WTC11 (cell line): ENCODE results near the gene EVA1C. TPM values are rescaled to one million over a fixed set of nuclear protein-coding genes. Genes with fewer than 3 reads are reported as not detected.

ENCODE experiments used
- ATAC-seq: fragments of 200-7000 bp; cut with Tn5 transposase; 2 replicates; pipeline ENCODE4 v1.10.0; 2021; ENCODE audit warnings: mild to moderate bottlenecking, moderate library complexity
- CTCF ChIA-PET: fragments of 300-600 bp; sonication (Branson Sonifier 250); formaldehyde crosslinking; loops from one replicate; lab custom pipeline; 2021; ENCODE audit warnings: antibody characterized with exemption; lab: Charles Lee
- POLR2A ChIA-PET: fragments of 350-600 bp; sonication (Branson Sonifier 250); formaldehyde crosslinking; loops from one replicate; lab custom pipeline; 2021; ENCODE audit warnings: antibody characterized with exemption; lab: Charles Lee
- DNase-seq: peaks from one replicate; pipeline ENCODE4 v3.0.0; 2021; ENCODE audit warnings: low spot score
- H3K27ac Mint-ChIP-seq: 2 replicates; pipeline ENCODE4 v1.8.0; 2021; ENCODE audit warnings: mixed read lengths
- H3K27me3 Mint-ChIP-seq: 2 replicates; pipeline ENCODE4 v1.8.0; 2021; ENCODE audit warnings: low read depth, mild to moderate bottlenecking, moderate library complexity, mixed read lengths
- H3K36me3 Mint-ChIP-seq: 2 replicates; pipeline ENCODE4 v1.8.0; 2021; ENCODE audit warnings: mixed read lengths
- H3K4me1 Mint-ChIP-seq: 2 replicates; pipeline ENCODE4 v1.8.0; 2022; ENCODE audit warnings: mixed read lengths
- H3K4me3 Mint-ChIP-seq: 2 replicates; pipeline ENCODE4 v1.8.0; 2021; ENCODE audit warnings: mild to moderate bottlenecking, moderate library complexity, mixed read lengths
- H3K9me3 Mint-ChIP-seq: 2 replicates; pipeline ENCODE4 v1.8.0; 2021; ENCODE audit warnings: mixed read lengths
- AFF4 ChIP-seq: sonication (generic); formaldehyde crosslinking; IDR thresholded peaks from 2 replicates; pipeline ENCODE4 v1.8.1; 2023; ENCODE audit warnings: mild to moderate bottlenecking, missing genetic modification reagents, borderline replicate concordance
- ATF6 ChIP-seq: sonication (generic); formaldehyde crosslinking; IDR thresholded peaks from 2 replicates; pipeline ENCODE4 v1.8.1; 2023; ENCODE audit warnings: mild to moderate bottlenecking, missing genetic modification reagents
- CREB1 ChIP-seq: sonication (generic); formaldehyde crosslinking; IDR thresholded peaks from 2 replicates; pipeline ENCODE4 v1.8.0; 2023; ENCODE audit warnings: mild to moderate bottlenecking, missing genetic modification reagents
- GABPB1 ChIP-seq: sonication (generic); formaldehyde crosslinking; IDR thresholded peaks from 2 replicates; pipeline ENCODE4 v1.8.1; 2023; ENCODE audit warnings: mild to moderate bottlenecking, missing genetic modification reagents
- HMGA2 ChIP-seq: fragments of 250-450 bp; sonication (Bioruptor Pico); IDR thresholded peaks from 2 replicates; pipeline ENCODE4 v1.4.0; 2021; ENCODE audit warnings: mild to moderate bottlenecking, moderate library complexity
- NR1H2 ChIP-seq: sonication (generic); formaldehyde crosslinking; IDR thresholded peaks from 2 replicates; pipeline ENCODE4 v1.9.0; 2021; ENCODE audit warnings: mild to moderate bottlenecking, moderate library complexity, missing genetic modification reagents
- TEAD4 ChIP-seq: sonication (generic); formaldehyde crosslinking; IDR thresholded peaks from 2 replicates; pipeline ENCODE4 v1.8.0; 2022; ENCODE audit warnings: mild to moderate bottlenecking, missing genetic modification reagents
- ZNF423 ChIP-seq: fragments of 250-450 bp; sonication (Bioruptor Pico); IDR thresholded peaks from 2 replicates; pipeline ENCODE4 v2.1.2; 2022; ENCODE audit warnings: mild to moderate bottlenecking, moderate library complexity
- ZNF425 ChIP-seq: fragments of 250-450 bp; sonication (Bioruptor Pico); conservative IDR thresholded peaks from 2 replicates; pipeline ENCODE4 v1.9.0; 2021; ENCODE audit warnings: mild to moderate bottlenecking
- ZNF512 ChIP-seq: sonication (generic); formaldehyde crosslinking; IDR thresholded peaks from 2 replicates; pipeline ENCODE4 v1.8.1; 2022; ENCODE audit warnings: missing genetic modification reagents, borderline replicate concordance
- total RNA-seq: library from RNA; stranded (reverse); gene quantifications from 3 replicates; pipeline ENCODE4 v1.2.3, GENCODE V29; 2021
- TF ChIP-seq, protein P1 (sequence below): fragments of 250-450 bp; sonication (Bioruptor Pico); IDR thresholded peaks from 2 replicates; pipeline ENCODE4 v1.8.0; 2021; ENCODE audit warnings: mild to moderate bottlenecking
- TF ChIP-seq, protein P2 (sequence below): sonication (generic); formaldehyde crosslinking; IDR thresholded peaks from 2 replicates; pipeline ENCODE4 v1.8.0; 2022; ENCODE audit warnings: mild to moderate bottlenecking, missing genetic modification reagents
- TF ChIP-seq, protein P3 (sequence below): sonication (generic); formaldehyde crosslinking; IDR thresholded peaks from 2 replicates; pipeline ENCODE4 v1.8.1; 2023; ENCODE audit warnings: mild to moderate bottlenecking, missing genetic modification reagents

The EVA1C gene
- total RNA-seq, 1 experiment from 2014 or later: 3.1 TPM

GRCh38 chr21:32543975-32544374 lies 131.5 kb downstream of the EVA1C start:
- Mint-ChIP-seq H3K27me3 (no peaks in the 10 kb centered on the region), H3K4me1 (peaks cover 4% of the 10 kb centered on the region), H3K36me3 (no peaks in the 10 kb centered on the region), H3K27ac (no peak overlapping the region), H3K9me3 (no peaks in the 10 kb centered on the region), H3K4me3 (no peak overlapping the region)
- ATAC-seq (no peak), DNase-seq (no peak)
- no peak for TF ChIP-seq ZNF512 (CRISPR knock-in tag)
- no peak for TF ChIP-seq AFF4 (CRISPR knock-in tag)
- no peak for TF ChIP-seq NR1H2
- TF ChIP-seq TEAD4 (CRISPR knock-in tag): no peak
- TF ChIP-seq HMGA2: no peak
- TF ChIP-seq, protein P1, sequence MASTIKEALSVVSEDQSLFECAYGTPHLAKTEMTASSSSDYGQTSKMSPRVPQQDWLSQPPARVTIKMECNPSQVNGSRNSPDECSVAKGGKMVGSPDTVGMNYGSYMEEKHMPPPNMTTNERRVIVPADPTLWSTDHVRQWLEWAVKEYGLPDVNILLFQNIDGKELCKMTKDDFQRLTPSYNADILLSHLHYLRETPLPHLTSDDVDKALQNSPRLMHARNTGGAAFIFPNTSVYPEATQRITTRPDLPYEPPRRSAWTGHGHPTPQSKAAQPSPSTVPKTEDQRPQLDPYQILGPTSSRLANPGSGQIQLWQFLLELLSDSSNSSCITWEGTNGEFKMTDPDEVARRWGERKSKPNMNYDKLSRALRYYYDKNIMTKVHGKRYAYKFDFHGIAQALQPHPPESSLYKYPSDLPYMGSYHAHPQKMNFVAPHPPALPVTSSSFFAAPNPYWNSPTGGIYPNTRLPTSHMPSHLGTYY (CRISPR knock-in tag): no peak
- TF ChIP-seq, protein P2, sequence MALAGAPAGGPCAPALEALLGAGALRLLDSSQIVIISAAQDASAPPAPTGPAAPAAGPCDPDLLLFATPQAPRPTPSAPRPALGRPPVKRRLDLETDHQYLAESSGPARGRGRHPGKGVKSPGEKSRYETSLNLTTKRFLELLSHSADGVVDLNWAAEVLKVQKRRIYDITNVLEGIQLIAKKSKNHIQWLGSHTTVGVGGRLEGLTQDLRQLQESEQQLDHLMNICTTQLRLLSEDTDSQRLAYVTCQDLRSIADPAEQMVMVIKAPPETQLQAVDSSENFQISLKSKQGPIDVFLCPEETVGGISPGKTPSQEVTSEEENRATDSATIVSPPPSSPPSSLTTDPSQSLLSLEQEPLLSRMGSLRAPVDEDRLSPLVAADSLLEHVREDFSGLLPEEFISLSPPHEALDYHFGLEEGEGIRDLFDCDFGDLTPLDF (CRISPR knock-in tag): no peak
- no peak for TF ChIP-seq ZNF425 (CRISPR knock-in tag)
- no peak for TF ChIP-seq ZNF423 (CRISPR knock-in tag)
- no peak for TF ChIP-seq ATF6 (CRISPR knock-in tag)
- no peak for TF ChIP-seq GABPB1 (CRISPR knock-in tag)
- TF ChIP-seq, protein P3, sequence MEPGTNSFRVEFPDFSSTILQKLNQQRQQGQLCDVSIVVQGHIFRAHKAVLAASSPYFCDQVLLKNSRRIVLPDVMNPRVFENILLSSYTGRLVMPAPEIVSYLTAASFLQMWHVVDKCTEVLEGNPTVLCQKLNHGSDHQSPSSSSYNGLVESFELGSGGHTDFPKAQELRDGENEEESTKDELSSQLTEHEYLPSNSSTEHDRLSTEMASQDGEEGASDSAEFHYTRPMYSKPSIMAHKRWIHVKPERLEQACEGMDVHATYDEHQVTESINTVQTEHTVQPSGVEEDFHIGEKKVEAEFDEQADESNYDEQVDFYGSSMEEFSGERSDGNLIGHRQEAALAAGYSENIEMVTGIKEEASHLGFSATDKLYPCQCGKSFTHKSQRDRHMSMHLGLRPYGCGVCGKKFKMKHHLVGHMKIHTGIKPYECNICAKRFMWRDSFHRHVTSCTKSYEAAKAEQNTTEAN (CRISPR knock-in tag): no peak
- no peak for TF ChIP-seq CREB1
- ChIA-PET POLR2A (no interaction called here), CTCF (no interaction called here)
